ENCODE measurements around the gene LONRF3.

Gene LONRF3

DNA sequence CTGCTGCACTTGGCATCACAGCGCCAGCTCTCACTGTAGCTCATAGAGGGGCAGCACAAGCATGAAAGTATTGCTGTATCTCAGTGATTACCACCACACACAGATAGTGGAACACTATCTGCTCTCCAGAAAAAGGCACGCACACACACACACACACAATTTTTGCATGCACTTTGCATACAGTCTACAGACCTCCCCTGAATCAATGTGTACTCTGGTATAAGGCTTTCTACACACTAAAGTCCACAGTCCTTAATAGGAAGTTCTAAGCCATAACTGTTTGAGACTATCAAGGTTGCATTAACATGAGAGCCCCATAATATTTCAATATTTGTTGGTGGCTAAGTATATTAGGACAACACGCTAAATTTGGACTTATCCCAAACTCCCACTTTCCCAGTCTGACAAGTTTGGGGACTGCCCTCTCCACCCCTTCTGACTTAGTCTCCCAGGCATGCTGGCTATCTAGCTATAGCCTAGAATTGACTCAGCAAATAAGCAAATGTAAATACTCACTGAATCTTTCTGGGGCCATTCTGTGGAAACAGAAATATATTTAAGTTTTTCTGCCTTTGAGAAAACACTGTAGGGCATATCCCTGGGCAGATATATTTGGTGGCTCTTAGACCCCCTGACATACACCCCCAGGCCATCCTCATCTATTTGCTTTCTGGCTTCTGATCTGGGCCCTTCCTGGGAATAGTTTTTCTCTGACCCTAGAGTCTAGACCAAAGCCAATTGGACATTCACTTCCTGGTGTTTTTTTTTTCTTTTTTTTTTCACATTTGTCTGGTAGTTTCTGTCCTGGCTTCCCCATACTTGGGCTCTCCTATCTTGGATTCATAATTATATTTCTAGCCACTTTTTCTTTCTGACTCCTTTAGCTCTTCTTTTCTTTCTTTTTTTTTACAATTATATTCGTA lies 62.0 kb downstream of the LONRF3 start:
- DNase-seq (ENCODE audit: low read depth) = no peak

DNA sequence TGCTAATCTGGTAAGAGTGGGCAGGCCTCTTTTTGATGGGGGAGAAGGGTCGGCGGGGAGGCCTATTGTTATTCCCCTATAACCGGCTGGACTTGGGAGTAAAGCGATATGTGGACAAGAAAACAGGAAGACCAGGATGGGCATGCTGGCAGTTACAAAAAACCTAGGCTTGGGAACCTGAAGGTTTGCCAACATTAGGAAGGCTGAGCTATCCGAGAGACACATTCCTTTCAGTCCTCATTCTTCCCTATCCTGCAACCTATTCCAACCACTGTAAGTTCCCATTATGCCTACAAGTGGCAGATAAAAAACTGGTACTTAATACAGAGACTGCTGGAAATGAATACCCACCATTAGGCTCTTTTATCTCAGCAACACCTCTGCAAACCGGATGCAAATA lies 66.0 kb downstream of the LONRF3 start:
- DNase-seq (ENCODE audit: low read depth) = no peak

- peak; percentile 33 for DNase-seq (ENCODE audit: low read depth)
Measured at GRCh38 chrX:119041175-119041574, 66.8 kb downstream of the LONRF3 start.

- DNase-seq (ENCODE audit: low read depth) = no peak
Measured at GRCh38 chrX:119042040-119042439, 67.6 kb downstream of the LONRF3 start.

DNA sequence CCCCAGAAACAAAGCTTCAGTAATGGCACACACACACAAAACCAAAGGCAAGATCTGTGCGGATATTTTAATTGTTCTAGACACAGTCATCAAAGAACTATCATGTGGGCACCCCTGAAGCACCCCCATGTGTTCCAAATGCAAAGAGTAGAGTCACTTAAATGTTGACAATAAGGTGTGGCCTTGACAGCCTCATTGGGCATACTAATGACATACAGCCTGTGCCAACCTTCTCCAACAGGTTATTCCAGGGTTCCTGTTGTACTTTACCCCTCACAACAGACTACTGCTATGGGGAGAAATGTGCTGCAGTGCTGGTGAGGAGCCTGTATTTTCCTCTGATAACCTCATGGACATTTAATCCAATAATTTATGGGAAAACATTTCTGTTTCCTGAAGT lies 68.6 kb downstream of the LONRF3 start:
- no peak for DNase-seq (ENCODE audit: low read depth)

DNA sequence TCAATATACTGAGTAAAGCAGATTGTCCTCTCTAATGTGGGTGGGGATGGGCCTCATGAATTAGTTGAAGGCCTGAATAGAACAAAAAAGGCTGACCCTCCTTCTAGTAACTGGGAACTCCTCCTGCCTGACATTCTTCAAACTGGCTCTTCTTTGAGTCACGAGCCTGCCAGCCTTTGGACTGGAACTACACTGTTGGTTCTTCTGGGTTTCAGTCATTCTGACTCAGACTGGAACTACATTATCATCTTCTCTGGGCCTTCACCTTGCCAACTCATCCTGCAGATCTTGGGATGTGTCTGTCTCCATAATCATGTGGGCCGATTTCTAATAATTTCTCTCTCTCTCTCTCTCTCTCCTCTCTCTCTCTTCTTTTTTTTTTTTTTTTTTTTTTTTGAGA lies 71.5 kb downstream of the LONRF3 start:
- DNase-seq (ENCODE audit: low read depth) = no peak

DNA sequence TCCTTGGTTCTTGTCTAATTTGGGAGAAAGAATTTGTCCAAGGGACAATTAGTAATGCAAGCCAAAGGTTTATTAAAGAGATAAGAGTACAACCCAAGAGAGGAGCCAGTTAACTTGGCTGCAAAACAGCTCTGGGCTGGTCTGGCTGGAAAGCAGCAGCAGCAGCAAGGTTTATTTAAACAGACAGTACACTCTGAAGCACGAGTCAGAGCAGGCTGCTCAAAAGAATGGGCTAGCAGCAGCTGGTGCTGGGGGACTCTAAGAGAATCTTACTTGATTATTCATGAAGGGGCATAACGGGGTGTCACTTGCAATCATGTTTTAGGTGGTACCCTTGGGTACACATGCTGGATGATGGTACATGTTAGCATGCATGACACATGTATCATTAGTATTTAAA lies 81.3 kb downstream of the LONRF3 start:
- DNase-seq (ENCODE audit: low read depth) = no peak

- no peak for DNase-seq (ENCODE audit: low read depth)
Measured at GRCh38 chrX:119062750-119063374, 88.4 kb downstream of the LONRF3 start.

GRCh38 chrX:119063428-119063827 lies 89.0 kb downstream of the LONRF3 start:
- no peak for DNase-seq (ENCODE audit: low read depth)

- DNase-seq (ENCODE audit: low read depth) = peak; percentile 13
Measured at GRCh38 chrX:119067023-119067739, 92.8 kb downstream of the LONRF3 start.

All from GM04504 (cell line).